ENCODE results near the gene LYPLAL1.

The LYPLAL1 gene

DNA sequence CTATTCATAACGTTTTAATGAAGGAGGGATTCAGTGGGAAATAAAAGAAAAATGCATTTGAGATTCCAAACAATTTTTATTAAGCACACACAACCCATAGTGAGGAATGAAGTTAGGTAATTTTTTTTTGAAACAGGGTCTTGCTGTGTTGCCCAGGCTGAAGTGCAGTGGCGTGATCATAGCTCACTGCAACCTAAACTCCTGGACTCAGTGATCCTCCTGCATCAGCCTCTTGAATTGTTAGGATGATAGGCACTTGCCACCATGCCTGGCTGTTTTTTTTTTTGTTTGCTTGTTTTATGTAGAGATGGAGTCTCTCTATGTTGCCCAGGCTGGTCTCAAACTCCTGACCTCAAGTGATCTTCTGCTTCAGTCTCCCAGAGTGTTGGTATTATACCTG is 28.9 kb downstream of the LYPLAL1 start:
- H3K27me3 ChIP-seq (ENCODE audit: control insufficient read depth in 1 of 2, insufficient read depth in 1 of 2, low read length in 2 of 2), result no peaks in the 10 kb centered on the region
- no peak overlapping the region for H4K8ac ChIP-seq (ENCODE audit: low read length)
- H3K23ac ChIP-seq (ENCODE audit: low read length in 2 of 2), result no peak overlapping the region
- H3K9ac ChIP-seq (ENCODE audit: low read length), result no peak overlapping the region
- 100% methylated on average over 1 of the region's 2 CpGs for WGBS
- peaks cover 4% of the 10 kb centered on the region for H3K79me1 ChIP-seq (replicated peaks; ENCODE audit: low read length, poor library complexity, severe bottlenecking)
- H2BK120ac ChIP-seq (ENCODE audit: low read depth, low read length), result no peak overlapping the region
- no peak overlapping the region for H2BK5ac ChIP-seq (ENCODE audit: low read depth, low read length, poor library complexity, severe bottlenecking)
- no peak overlapping the region for H3K18ac ChIP-seq (ENCODE audit: low read depth in 1 of 2, low read length in 2 of 2)
- no peak overlapping the region for H2AFZ ChIP-seq (ENCODE audit: low read depth, low read length)
- H2BK12ac ChIP-seq (ENCODE audit: low read length in 2 of 2), result no peak overlapping the region
- H3K14ac ChIP-seq (ENCODE audit: low read length in 2 of 2), result no peak overlapping the region
- H3K4me3 ChIP-seq (ENCODE audit: insufficient read depth in 1 of 2, low read depth in 1 of 2, low read length in 2 of 2), result no peak overlapping the region
- H3K27ac ChIP-seq (ENCODE audit: low read length, poor library complexity, severe bottlenecking), result no peak overlapping the region
- no peak overlapping the region for H2BK15ac ChIP-seq (ENCODE audit: low read depth, poor library complexity, severe bottlenecking)
- no peak overlapping the region for H2AK5ac ChIP-seq (ENCODE audit: low read length, severe bottlenecking)
- no peaks in the 10 kb centered on the region for H3K9me3 ChIP-seq (ENCODE audit: control insufficient read depth, low read length)
- no peak overlapping the region for H4K91ac ChIP-seq (ENCODE audit: low read length)
- peaks cover 3 to 29% of the 10 kb centered on the region in 2 experiments for H3K36me3 ChIP-seq (ENCODE audit: control insufficient read depth in 1 of 2, insufficient read depth in 2 of 2, low read depth in 1 of 2, low read length in 2 of 2)
- no peak overlapping the region for H3K4ac ChIP-seq (ENCODE audit: low read depth in 1 of 2, low read length in 2 of 2)
- no peak for DNase-seq
- H3K4me2 ChIP-seq (ENCODE audit: low read length, poor library complexity, severe bottlenecking), result no peak overlapping the region
- no peaks in the 10 kb centered on the region for H3K4me1 ChIP-seq (ENCODE audit: control insufficient read depth, insufficient read depth, low read depth, low read length)

DNA sequence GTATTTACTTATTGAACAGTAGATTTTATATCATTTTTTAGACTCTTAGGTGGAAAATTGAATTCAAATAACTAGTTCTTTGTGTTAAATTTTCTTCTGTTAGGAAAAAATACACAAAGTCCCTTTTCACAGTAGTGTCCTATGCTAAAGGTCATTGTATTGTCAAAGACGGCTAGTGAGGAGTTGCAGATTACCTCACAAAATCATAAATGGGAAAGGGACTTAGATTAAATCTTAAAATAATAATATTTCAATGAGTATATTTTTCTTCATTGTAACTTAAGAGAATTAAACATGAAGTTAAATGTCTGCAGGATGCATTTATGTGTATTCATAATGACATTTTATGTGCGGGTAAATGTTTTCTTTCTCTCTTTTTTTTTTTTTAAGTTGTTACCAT is 32.7 kb downstream of the LYPLAL1 start:
- peaks cover 2% of the 10 kb centered on the region for H3K4me1 ChIP-seq (ENCODE audit: control insufficient read depth, insufficient read depth, low read depth, low read length)
- no peak overlapping the region for H2AFZ ChIP-seq (ENCODE audit: low read depth, low read length)
- H3K27ac ChIP-seq (ENCODE audit: low read length, poor library complexity, severe bottlenecking), result no peak overlapping the region
- H3K4me3 ChIP-seq (ENCODE audit: insufficient read depth in 1 of 2, low read depth in 1 of 2, low read length in 2 of 2), result no peak overlapping the region
- no peak overlapping the region for H4K8ac ChIP-seq (ENCODE audit: low read length)
- H3K23ac ChIP-seq (ENCODE audit: low read length in 2 of 2), result no peak overlapping the region
- no peak overlapping the region for H4K91ac ChIP-seq (ENCODE audit: low read length)
- DNase-seq, result no peak
- no peaks in the 10 kb centered on the region for H3K27me3 ChIP-seq (ENCODE audit: control insufficient read depth in 1 of 2, insufficient read depth in 1 of 2, low read length in 2 of 2)
- H3K36me3 ChIP-seq (ENCODE audit: control insufficient read depth in 1 of 2, insufficient read depth in 2 of 2, low read depth in 1 of 2, low read length in 2 of 2), result peaks cover 0 to 28% of the 10 kb centered on the region in 2 experiments
- H2AK5ac ChIP-seq (ENCODE audit: low read length, severe bottlenecking), result no peak overlapping the region
- H3K79me1 ChIP-seq (replicated peaks; ENCODE audit: low read length, poor library complexity, severe bottlenecking), result peaks cover 4% of the 10 kb centered on the region
- no peak overlapping the region for H2BK12ac ChIP-seq (ENCODE audit: low read length in 2 of 2)
- H2BK15ac ChIP-seq (ENCODE audit: low read depth, poor library complexity, severe bottlenecking), result no peak overlapping the region
- H3K18ac ChIP-seq (ENCODE audit: low read depth in 1 of 2, low read length in 2 of 2), result no peak overlapping the region
- H3K9me3 ChIP-seq (ENCODE audit: control insufficient read depth, low read length), result no peaks in the 10 kb centered on the region
- no peak overlapping the region for H3K4me2 ChIP-seq (ENCODE audit: low read length, poor library complexity, severe bottlenecking)
- H3K4ac ChIP-seq (ENCODE audit: low read depth in 1 of 2, low read length in 2 of 2), result no peak overlapping the region
- no CpG with 5 or more reads among the region's 2 CpGs for WGBS
- no peak overlapping the region for H3K14ac ChIP-seq (ENCODE audit: low read length in 2 of 2)
- no peak overlapping the region for H2BK120ac ChIP-seq (ENCODE audit: low read depth, low read length)
- no peak overlapping the region for H3K9ac ChIP-seq (ENCODE audit: low read length)
- no peak overlapping the region for H2BK5ac ChIP-seq (ENCODE audit: low read depth, low read length, poor library complexity, severe bottlenecking)

DNA sequence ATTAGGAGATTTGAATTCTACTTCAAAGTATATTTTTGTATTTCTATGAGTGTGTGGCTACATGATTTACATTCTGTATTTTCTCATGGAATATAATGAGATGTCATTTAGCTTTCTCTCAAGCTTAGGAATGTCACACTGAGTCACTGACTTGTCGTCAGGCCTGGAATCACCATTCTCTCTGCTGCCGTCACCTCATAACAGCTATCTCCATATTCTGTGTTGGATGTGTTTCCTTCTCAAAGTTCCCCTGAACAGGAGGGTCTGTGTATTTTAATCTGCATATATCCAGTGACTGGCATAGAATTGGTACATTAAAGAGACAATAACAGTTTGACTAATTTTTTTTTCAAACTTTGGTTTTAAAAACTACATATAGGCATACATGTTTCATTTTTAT is 35.9 kb downstream of the LYPLAL1 start:
- no peak overlapping the region for H3K18ac ChIP-seq (ENCODE audit: low read depth in 1 of 2, low read length in 2 of 2)
- H2BK12ac ChIP-seq (ENCODE audit: low read length in 2 of 2), result no peak overlapping the region
- H2AFZ ChIP-seq (ENCODE audit: low read depth, low read length), result no peak overlapping the region
- no peak overlapping the region for H3K4me3 ChIP-seq (ENCODE audit: insufficient read depth in 1 of 2, low read depth in 1 of 2, low read length in 2 of 2)
- H3K4me1 ChIP-seq (ENCODE audit: control insufficient read depth, insufficient read depth, low read depth, low read length), result peaks cover 2% of the 10 kb centered on the region
- no peak for DNase-seq
- no peak overlapping the region for H2BK120ac ChIP-seq (ENCODE audit: low read depth, low read length)
- no peak overlapping the region for H2AK5ac ChIP-seq (ENCODE audit: low read length, severe bottlenecking)
- no peak overlapping the region for H3K23ac ChIP-seq (ENCODE audit: low read length in 2 of 2)
- no peak overlapping the region for H3K9ac ChIP-seq (ENCODE audit: low read length)
- H4K91ac ChIP-seq (ENCODE audit: low read length), result no peak overlapping the region
- peaks cover 1% of the 10 kb centered on the region for H3K79me1 ChIP-seq (replicated peaks; ENCODE audit: low read length, poor library complexity, severe bottlenecking)
- H3K36me3 ChIP-seq (ENCODE audit: control insufficient read depth in 1 of 2, insufficient read depth in 2 of 2, low read depth in 1 of 2, low read length in 2 of 2), result peaks cover 0 to 47% of the 10 kb centered on the region in 2 experiments
- H2BK15ac ChIP-seq (ENCODE audit: low read depth, poor library complexity, severe bottlenecking), result no peak overlapping the region
- no peaks in the 10 kb centered on the region for H3K27me3 ChIP-seq (ENCODE audit: control insufficient read depth in 1 of 2, insufficient read depth in 1 of 2, low read length in 2 of 2)
- H2BK5ac ChIP-seq (ENCODE audit: low read depth, low read length, poor library complexity, severe bottlenecking), result no peak overlapping the region
- WGBS, result 75% methylated on average over 2 of the region's 2 CpGs
- no peak overlapping the region for H3K14ac ChIP-seq (ENCODE audit: low read length in 2 of 2)
- H3K27ac ChIP-seq (ENCODE audit: low read length, poor library complexity, severe bottlenecking), result no peak overlapping the region
- H4K8ac ChIP-seq (ENCODE audit: low read length), result no peak overlapping the region
- H3K4me2 ChIP-seq (ENCODE audit: low read length, poor library complexity, severe bottlenecking), result no peak overlapping the region
- H3K4ac ChIP-seq (ENCODE audit: low read depth in 1 of 2, low read length in 2 of 2), result no peak overlapping the region
- H3K9me3 ChIP-seq (ENCODE audit: control insufficient read depth, low read length), result no peaks in the 10 kb centered on the region

GRCh38 chr1:219210067-219210466 is 36.4 kb downstream of the LYPLAL1 start:
- H3K4me3 ChIP-seq (ENCODE audit: insufficient read depth in 1 of 2, low read depth in 1 of 2, low read length in 2 of 2), result no peak overlapping the region
- no peak overlapping the region for H2BK15ac ChIP-seq (ENCODE audit: low read depth, poor library complexity, severe bottlenecking)
- H3K4me2 ChIP-seq (ENCODE audit: low read length, poor library complexity, severe bottlenecking), result no peak overlapping the region
- H2AFZ ChIP-seq (ENCODE audit: low read depth, low read length), result no peak overlapping the region
- H3K27ac ChIP-seq (ENCODE audit: low read length, poor library complexity, severe bottlenecking), result no peak overlapping the region
- WGBS, result 90% methylated on average over 4 of the region's 5 CpGs
- peaks cover 2% of the 10 kb centered on the region for H3K4me1 ChIP-seq (ENCODE audit: control insufficient read depth, insufficient read depth, low read depth, low read length)
- no peak overlapping the region for H3K23ac ChIP-seq (ENCODE audit: low read length in 2 of 2)
- no peak overlapping the region for H4K91ac ChIP-seq (ENCODE audit: low read length)
- H3K36me3 ChIP-seq (ENCODE audit: control insufficient read depth in 1 of 2, insufficient read depth in 2 of 2, low read depth in 1 of 2, low read length in 2 of 2), result peaks cover 0 to 47% of the 10 kb centered on the region in 2 experiments
- no peaks in the 10 kb centered on the region for H3K9me3 ChIP-seq (ENCODE audit: control insufficient read depth, low read length)
- no peak overlapping the region for H4K8ac ChIP-seq (ENCODE audit: low read length)
- H3K27me3 ChIP-seq (ENCODE audit: control insufficient read depth in 1 of 2, insufficient read depth in 1 of 2, low read length in 2 of 2), result no peaks in the 10 kb centered on the region
- H3K79me1 ChIP-seq (replicated peaks; ENCODE audit: low read length, poor library complexity, severe bottlenecking), result peaks cover 3% of the 10 kb centered on the region
- no peak overlapping the region for H2BK12ac ChIP-seq (ENCODE audit: low read length in 2 of 2)
- no peak overlapping the region for H3K9ac ChIP-seq (ENCODE audit: low read length)
- no peak overlapping the region for H2BK5ac ChIP-seq (ENCODE audit: low read depth, low read length, poor library complexity, severe bottlenecking)
- H3K14ac ChIP-seq (ENCODE audit: low read length in 2 of 2), result no peak overlapping the region
- H3K4ac ChIP-seq (ENCODE audit: low read depth in 1 of 2, low read length in 2 of 2), result no peak overlapping the region
- no peak overlapping the region for H2AK5ac ChIP-seq (ENCODE audit: low read length, severe bottlenecking)
- H3K18ac ChIP-seq (ENCODE audit: low read depth in 1 of 2, low read length in 2 of 2), result no peak overlapping the region
- no peak for DNase-seq
- no peak overlapping the region for H2BK120ac ChIP-seq (ENCODE audit: low read depth, low read length)
